Osteoblast (primary cell): ENCODE results near the gene ADARB2. TPM values are rescaled to one million over a fixed set of nuclear protein-coding genes. Genes with fewer than 3 reads are reported as not detected.

Experiments used
- DNase-seq: peaks from one replicate; pipeline ENCODE4 v3.0.0; 2011; ENCODE audit warnings: low spot score, mixed read lengths; ENCODE audit not compliant: insufficient read length; ENCODE audit errors: missing footprints
- H2AFZ ChIP-seq: 2 replicates; pipeline ENCODE4 v1.6.0; 2011; ENCODE audit warnings: mild to moderate bottlenecking, low read length
- H3K27ac ChIP-seq: 2 replicates; pipeline ENCODE4 v1.5.1; 2011; ENCODE audit warnings: mild to moderate bottlenecking, low read depth, low read length, moderate library complexity
- H3K27me3 ChIP-seq: 2 replicates; pipeline ENCODE4 v1.6.0; 2012; ENCODE audit warnings: mild to moderate bottlenecking, control low read depth, inconsistent platforms, low read length, moderate library complexity; ENCODE audit not compliant: insufficient read depth
- H3K36me3 ChIP-seq: 2 replicates; pipeline ENCODE4 v1.5.1; 2011; ENCODE audit warnings: mild to moderate bottlenecking, low read length, control low read depth, moderate library complexity; ENCODE audit not compliant: insufficient read depth
- H3K4me1 ChIP-seq: 2 replicates; pipeline ENCODE4 v1.5.1; 2011; ENCODE audit warnings: mild to moderate bottlenecking, low read length, control low read depth, moderate library complexity; ENCODE audit not compliant: insufficient read depth
- H3K4me2 ChIP-seq: 2 replicates; pipeline ENCODE4 v1.6.0; 2011; ENCODE audit warnings: mild to moderate bottlenecking, low read length; ENCODE audit not compliant: insufficient read depth
- H3K4me3 ChIP-seq: fragments of 200-600 bp; sonication (generic); 3 replicates; pipeline ENCODE4 v1.5.1; 2012; ENCODE audit warnings: mild to moderate bottlenecking, low read length, inconsistent platforms; ENCODE audit not compliant: insufficient read depth
- H3K79me2 ChIP-seq: 2 replicates; pipeline ENCODE4 v1.6.0; 2012; ENCODE audit warnings: mild to moderate bottlenecking, low read length, control low read depth, inconsistent platforms; ENCODE audit not compliant: insufficient read depth
- H3K9me3 ChIP-seq: 2 replicates; pipeline ENCODE4 v1.5.1; 2011; ENCODE audit warnings: low read depth, low read length, control low read depth
- H4K20me1 ChIP-seq: 2 replicates; pipeline ENCODE4 v1.6.0; 2012; ENCODE audit warnings: mild to moderate bottlenecking, low read length, control low read depth; ENCODE audit not compliant: insufficient read depth
- CTCF ChIP-seq: IDR thresholded peaks from 2 replicates; pipeline ENCODE4 v1.5.1; 2011; ENCODE audit warnings: mild to moderate bottlenecking, low read depth, low read length, moderate library complexity; ENCODE audit errors: extremely low read depth
- total RNA-seq: library from RNA; depleted of rRNA; stranded (reverse); fragments of >200 nt; gene quantifications from 2 replicates; pipeline ENCODE4 v1.2.3, GENCODE V29; 2012

The ADARB2 gene
- total RNA-seq, 1 donor: not detected

- Histone ChIP-seq H3K36me3 (no peaks in the 10 kb centered on the region), H2AFZ (no peak overlapping the region), H3K27ac (no peak overlapping the region), H3K4me2 (no peak overlapping the region), H3K79me2 (no peaks in the 10 kb centered on the region), H3K9me3 (no peaks in the 10 kb centered on the region), H3K4me3 (no peak overlapping the region), H4K20me1 (no peaks in the 10 kb centered on the region), H3K27me3 (no peaks in the 10 kb centered on the region), H3K4me1 (no peaks in the 10 kb centered on the region)
- no peak for TF ChIP-seq CTCF
- no peak for DNase-seq
Measured at GRCh38 chr10:1348773-1349050, 388.6 kb downstream of the ADARB2 start.

GRCh38 chr10:1347962-1348772, 389.2 kb downstream of the ADARB2 start:
- H4K20me1 ChIP-seq: no peaks in the 10 kb centered on the region
- no peak overlapping the region for H3K27ac ChIP-seq
- no peak overlapping the region for H3K4me2 ChIP-seq
- no peaks in the 10 kb centered on the region for H3K27me3 ChIP-seq
- no peak overlapping the region for H3K4me3 ChIP-seq
- no peak for TF ChIP-seq CTCF
- H3K4me1 ChIP-seq: no peaks in the 10 kb centered on the region
- no peak overlapping the region for H2AFZ ChIP-seq
- no peak for DNase-seq
- no peaks in the 10 kb centered on the region for H3K79me2 ChIP-seq
- no peaks in the 10 kb centered on the region for H3K36me3 ChIP-seq
- H3K9me3 ChIP-seq: no peaks in the 10 kb centered on the region

- no peak overlapping the region for H3K4me3 ChIP-seq
- H2AFZ ChIP-seq: no peak overlapping the region
- H4K20me1 ChIP-seq: no peaks in the 10 kb centered on the region
- H3K79me2 ChIP-seq: no peaks in the 10 kb centered on the region
- no peak overlapping the region for H3K27ac ChIP-seq
- no peaks in the 10 kb centered on the region for H3K36me3 ChIP-seq
- DNase-seq: no peak
- TF ChIP-seq CTCF: no peak
- H3K4me1 ChIP-seq: no peaks in the 10 kb centered on the region
- no peaks in the 10 kb centered on the region for H3K27me3 ChIP-seq
- no peaks in the 10 kb centered on the region for H3K9me3 ChIP-seq
- H3K4me2 ChIP-seq: no peak overlapping the region
Measured at GRCh38 chr10:1347525-1347924, 389.8 kb downstream of the ADARB2 start.

- Histone ChIP-seq H3K4me3 (no peak overlapping the region), H3K36me3 (no peaks in the 10 kb centered on the region), H3K4me2 (no peak overlapping the region), H3K9me3 (no peaks in the 10 kb centered on the region), H3K79me2 (no peaks in the 10 kb centered on the region), H3K27me3 (no peaks in the 10 kb centered on the region), H4K20me1 (no peaks in the 10 kb centered on the region), H2AFZ (no peak overlapping the region), H3K4me1 (no peaks in the 10 kb centered on the region), H3K27ac (no peak overlapping the region)
- TF ChIP-seq CTCF: no peak
- DNase-seq: no peak
Measured at GRCh38 chr10:1346201-1346600, 391.1 kb downstream of the ADARB2 start.
